CD4-positive, alpha-beta T cell (primary cell): Measurements from ENCODE around the gene HHATL. TPM values are rescaled to one million over a fixed set of nuclear protein-coding genes. Genes with fewer than 3 reads are reported as not detected.

ENCODE experiments used
- ATAC-seq: fragments of 200-7000 bp; cut with Tn5 transposase; one replicate; pipeline ENCODE4 v1.10.0; 2022; ENCODE audit warnings: mild to moderate bottlenecking; ENCODE audit not compliant: poor library complexity
- CTCF ChIA-PET: fragments of 350-600 bp; sonication (Branson Sonifier 250); formaldehyde crosslinking; loops from one replicate; lab custom pipeline; 2021; ENCODE audit warnings: antibody characterized with exemption, inconsistent platforms; lab: Charles Lee
- POLR2A ChIA-PET: fragments of 350-600 bp; sonication (Branson Sonifier 250); formaldehyde crosslinking; loops from one replicate; lab custom pipeline; 2021; ENCODE audit warnings: antibody characterized with exemption, inconsistent platforms; lab: Charles Lee
- DNase-seq, 14 experiments: peaks; one replicate each; pipeline ENCODE4 v3.0.0-alpha.2; 2013 to 2020; ENCODE audit warnings: mixed read lengths in 2 of 14
- H3K27ac ChIP-seq, 2 donors: one replicate each; pipeline versions ENCODE4 v1.5.1 to v1.7.0; 2013; ENCODE audit warnings: low read length in 2 of 2, low read depth in 1 of 2, mild to moderate bottlenecking in 1 of 2
- H3K27me3 ChIP-seq, 2 experiments: 1 replicate in 1 of 2; 2 replicates in 1 of 2; pipeline versions ENCODE4 v1.6.1 to v1.7.0; 2013; ENCODE audit warnings: low read length in 2 of 2, control low read depth in 1 of 2, mild to moderate bottlenecking in 1 of 2, moderate library complexity in 1 of 2; ENCODE audit not compliant: insufficient read depth in 2 of 2, control insufficient read depth in 1 of 2
- H3K36me3 ChIP-seq: one replicate; pipeline ENCODE4 v1.6.1; 2013; ENCODE audit warnings: low read length, control low read depth; ENCODE audit not compliant: insufficient read depth
- H3K4me1 ChIP-seq: one replicate; pipeline ENCODE4 v1.6.1; 2013; ENCODE audit warnings: low read length, control low read depth; ENCODE audit not compliant: insufficient read depth
- H3K4me3 ChIP-seq: one replicate; pipeline ENCODE4 v1.5.1; 2013; ENCODE audit warnings: mild to moderate bottlenecking, low read length, moderate library complexity
- H3K9me3 ChIP-seq, 2 experiments: 1 replicate in 1 of 2; 2 replicates in 1 of 2; pipeline versions ENCODE4 v1.6.1 to v1.7.0; 2013; ENCODE audit warnings: low read length in 2 of 2, mild to moderate bottlenecking in 2 of 2, control low read depth in 1 of 2, moderate library complexity in 1 of 2; ENCODE audit not compliant: control insufficient read depth in 1 of 2, insufficient read depth in 1 of 2
- H3K27ac Mint-ChIP-seq: one replicate; pipeline ENCODE4 v1.8.0; 2020; ENCODE audit warnings: mixed read lengths
- H3K27me3 Mint-ChIP-seq: one replicate; pipeline ENCODE4 v1.8.0; 2021; ENCODE audit warnings: mixed read lengths
- H3K36me3 Mint-ChIP-seq: one replicate; pipeline ENCODE4 v1.8.0; 2021; ENCODE audit warnings: low read depth, mixed read lengths
- H3K4me1 Mint-ChIP-seq: one replicate; pipeline ENCODE4 v1.8.0; 2021; ENCODE audit warnings: low read depth, mixed read lengths
- H3K4me3 Mint-ChIP-seq: one replicate; pipeline ENCODE4 v1.8.0; 2020; ENCODE audit warnings: mild to moderate bottlenecking, mixed read lengths
- H3K9me3 Mint-ChIP-seq: one replicate; pipeline ENCODE4 v1.8.0; 2020; ENCODE audit warnings: mixed read lengths
- CTCF ChIP-seq: fragments of 200-600 bp; IDR thresholded peaks from one replicate; pipeline ENCODE4 v1.8.0; 2022; ENCODE audit warnings: antibody characterized with exemption, mild to moderate bottlenecking
- intact Hi-C, 2 experiments: fragments of 100-400 bp; cut with DNase I in 1 of 2; cut with micrococcal nuclease in 1 of 2; formaldehyde crosslinking; loops; one replicate each; pipeline versions ENCODE4 v1.15.1 to v1.9.0; 2023 to 2025; cut with DNase I, micrococcal nuclease
- total RNA-seq, 174 experiments: library from RNA in 2 of 174; stranded (reverse) in 2 of 174; gene quantifications; one replicate each; pipeline ENCODE4 v1.2.3 and lab custom pipeline; 2021 to 2026

Gene HHATL
- total RNA-seq, 2 experiments from 2014 or later: not detected

GRCh38 chr3:42749753-42750231 is 47.2 kb upstream of the HHATL start:
- POLR2A ChIA-PET: no interaction called here
- Mint-ChIP-seq H3K27ac (no peak overlapping the region), H3K27me3 (no peaks in the 10 kb centered on the region), H3K4me1 (peaks cover 44% of the 10 kb centered on the region), H3K4me3 (no peak overlapping the region), H3K9me3 (no peaks in the 10 kb centered on the region), H3K36me3 (no peaks in the 10 kb centered on the region)
- intact Hi-C loops: loop anchor here in 1 of 2 experiments (5.0 kb wide), 3 partner anchors 167 to 502 kb away; partner anchors contain the start of genes SEC22C and VIPR1
- Histone ChIP-seq H3K27ac (no peak overlapping the region), H3K4me1 (peaks cover 49% of the 10 kb centered on the region), H3K27me3 (no peaks in the 10 kb centered on the region), H3K9me3 (no peaks in the 10 kb centered on the region), H3K36me3 (no peaks in the 10 kb centered on the region), H3K4me3 (no peak overlapping the region)
- CTCF ChIA-PET: no interaction called here
- ATAC-seq (no peak), DNase-seq (peak in 4 of 14 experiments; percentile 10 to 41 (median 30))
- TF ChIP-seq CTCF: peak; percentile 21

- Mint-ChIP-seq H3K9me3 (no peaks in the 10 kb centered on the region), H3K4me3 (no peak overlapping the region), H3K4me1 (peaks cover 50% of the 10 kb centered on the region), H3K27ac (peak overlapping the region; percentile 66), H3K36me3 (no peaks in the 10 kb centered on the region), H3K27me3 (no peaks in the 10 kb centered on the region)
- ATAC-seq (no peak), DNase-seq (no peak)
- TF ChIP-seq CTCF: no peak
- ChIA-PET POLR2A (no interaction called here), CTCF (no interaction called here)
- Histone ChIP-seq H3K36me3 (no peaks in the 10 kb centered on the region), H3K4me3 (no peak overlapping the region), H3K27me3 (no peaks in the 10 kb centered on the region), H3K4me1 (peaks cover 55% of the 10 kb centered on the region), H3K9me3 (no peaks in the 10 kb centered on the region), H3K27ac (no peak overlapping the region)
- intact Hi-C loops: loop anchor here in 1 of 2 experiments (5.0 kb wide), 1 partner anchor 167 kb away; the partner anchor contains the start of gene SEC22C
Measured at GRCh38 chr3:42749025-42749752, 46.6 kb upstream of the HHATL start.

GRCh38 chr3:42747581-42747980 is 45.0 kb upstream of the HHATL start:
- peaks cover 57% of the 10 kb centered on the region for H3K4me1 ChIP-seq
- no peaks in the 10 kb centered on the region for H3K9me3 Mint-ChIP-seq
- H3K27ac ChIP-seq: peak overlapping the region in 1 of 2 donors; percentile 54
- CTCF ChIA-PET: no interaction called here
- peak; percentile 22 to 71 (median 42) for DNase-seq
- ATAC-seq: peak; percentile 91
- H3K36me3 ChIP-seq: no peaks in the 10 kb centered on the region
- no peaks in the 10 kb centered on the region for H3K27me3 Mint-ChIP-seq
- no peak for TF ChIP-seq CTCF
- POLR2A ChIA-PET: interaction anchor here (0.6 to 1.4 kb wide), 5 partner anchors 8 to 800 kb away, joined by 3 to 5 read pairs (median 4); partner anchors contain the start of gene VIPR1
- no peaks in the 10 kb centered on the region for H3K9me3 ChIP-seq
- no peaks in the 10 kb centered on the region for H3K36me3 Mint-ChIP-seq
- peak overlapping the region; percentile 49 for H3K4me3 Mint-ChIP-seq
- H3K4me3 ChIP-seq: no peak overlapping the region
- H3K27ac Mint-ChIP-seq: peak overlapping the region; percentile 88
- intact Hi-C loops: loop anchor here in 1 of 2 experiments (5.0 kb wide), 1 partner anchor 165 kb away; the partner anchor contains the start of gene SEC22C
- H3K27me3 ChIP-seq: no peaks in the 10 kb centered on the region
- H3K4me1 Mint-ChIP-seq: peaks cover 57% of the 10 kb centered on the region
